ENCODE results near the gene ZSCAN10. TPM values are rescaled to one million over a fixed set of nuclear protein-coding genes. Genes with fewer than 3 reads are reported as not detected.
"Not testable (repeated sequence)": the region's sequence is repeated elsewhere in the genome, so short reads cannot be mapped to it uniquely, and the experiment has no call there.

ZSCAN10 gene
- total RNA-seq, 3 donors from 2014 or later: not detected

GRCh38 chr16:3057181-3058138, 41.6 kb downstream of the ZSCAN10 start:
- no peaks in the 10 kb centered on the region for H3K4me1 ChIP-seq
- intact Hi-C loops (cut with DNase I; ENCODE audit: low total_unique reads): loop anchor here (10.0 kb wide), 1 partner anchor 107 kb away; no protein-coding TSS in a partner anchor
- H3K36me3 ChIP-seq: no peaks in the 10 kb centered on the region
- H3K4me3 ChIP-seq: peak overlapping the region in 2 of 3 donors; percentile 75 to 89
- no peak for DNase-seq (ENCODE audit: low spot score in 2 of 2)
- no peaks in the 10 kb centered on the region for H3K27me3 ChIP-seq
- H3K27ac ChIP-seq: no peak overlapping the region
- H3K9me3 ChIP-seq: no peaks in the 10 kb centered on the region
- TF ChIP-seq POLR2A (IDR thresholded peaks at IDR 0.05): no peak
- no peak for TF ChIP-seq CTCF (IDR thresholded peaks at IDR 0.05)
- no peak for TF ChIP-seq POLR2AphosphoS5 (IDR thresholded peaks at IDR 0.05)

GRCh38 chr16:3056336-3057180, 42.5 kb downstream of the ZSCAN10 start:
- intact Hi-C loops (cut with DNase I; ENCODE audit: low total_unique reads): loop anchor here (10.0 kb wide), 1 partner anchor 108 kb away; no protein-coding TSS in a partner anchor
- H3K27me3 ChIP-seq: no peaks in the 10 kb centered on the region
- no peak for DNase-seq (ENCODE audit: low spot score in 2 of 2)
- no peak overlapping the region for H3K4me3 ChIP-seq
- H3K4me1 ChIP-seq: no peaks in the 10 kb centered on the region
- no peak overlapping the region for H3K27ac ChIP-seq
- TF ChIP-seq POLR2A (IDR thresholded peaks at IDR 0.05): no peak
- TF ChIP-seq POLR2AphosphoS5 (IDR thresholded peaks at IDR 0.05): no peak
- TF ChIP-seq CTCF (IDR thresholded peaks at IDR 0.05): no peak
- H3K9me3 ChIP-seq: no peaks in the 10 kb centered on the region
- no peaks in the 10 kb centered on the region for H3K36me3 ChIP-seq

- not testable (repeated sequence) for H3K4me3 ChIP-seq; H3K27ac ChIP-seq; H3K36me3 ChIP-seq; H3K9me3 ChIP-seq; DNase-seq (ENCODE audit: low spot score in 2 of 2); H3K4me1 ChIP-seq; H3K27me3 ChIP-seq
- intact Hi-C loops (cut with DNase I; ENCODE audit: low total_unique reads): loop anchor here (10.0 kb wide), 1 partner anchor 109 kb away; no protein-coding TSS in a partner anchor
Observed at GRCh38 chr16:3055734-3056115, 43.4 kb downstream of the ZSCAN10 start.

GRCh38 chr16:3054965-3055733, 43.9 kb downstream of the ZSCAN10 start:
- DNase-seq (ENCODE audit: low spot score in 2 of 2): no peak

GRCh38 chr16:3053330-3053710, 45.8 kb downstream of the ZSCAN10 start:
- not testable (repeated sequence) for H3K4me1 ChIP-seq; H3K9me3 ChIP-seq; H3K4me3 ChIP-seq; H3K27ac ChIP-seq; H3K27me3 ChIP-seq; DNase-seq (ENCODE audit: low spot score in 2 of 2); H3K36me3 ChIP-seq
- intact Hi-C loops (cut with DNase I; ENCODE audit: low total_unique reads): loop anchor here (10.0 kb wide), 1 partner anchor 111 kb away; no protein-coding TSS in a partner anchor

More at GRCh38 chr16:3054965-3055733, 43.9 kb downstream of the ZSCAN10 start:
- Histone ChIP-seq H3K27me3 (no peaks in the 10 kb centered on the region), H3K27ac (no peak overlapping the region), H3K9me3 (no peaks in the 10 kb centered on the region), H3K4me3 (no peak overlapping the region), H3K36me3 (no peaks in the 10 kb centered on the region), H3K4me1 (no peaks in the 10 kb centered on the region)
- TF ChIP-seq POLR2AphosphoS5 (IDR thresholded peaks at IDR 0.05) (no peak), POLR2A (IDR thresholded peaks at IDR 0.05) (no peak), CTCF (IDR thresholded peaks at IDR 0.05) (no peak)
- intact Hi-C loops (cut with DNase I; ENCODE audit: low total_unique reads): loop anchor here (10.0 kb wide), 1 partner anchor 110 kb away; no protein-coding TSS in a partner anchor

- not testable (repeated sequence) for H3K4me3 ChIP-seq; DNase-seq (ENCODE audit: low spot score in 2 of 2); H3K36me3 ChIP-seq; H3K9me3 ChIP-seq; H3K27me3 ChIP-seq; H3K27ac ChIP-seq; H3K4me1 ChIP-seq
- intact Hi-C loops (cut with DNase I; ENCODE audit: low total_unique reads): loop anchor here (10.0 kb wide), 1 partner anchor 112 kb away; no protein-coding TSS in a partner anchor
Observed at GRCh38 chr16:3052571-3053329, 46.3 kb downstream of the ZSCAN10 start.

Measured in breast epithelium (tissue), 4 donors.